ENCODE measurements around the gene ARHGEF39. TPM values are rescaled to one million over a fixed set of nuclear protein-coding genes. Genes with fewer than 3 reads are reported as not detected.

Gene ARHGEF39, protein sequence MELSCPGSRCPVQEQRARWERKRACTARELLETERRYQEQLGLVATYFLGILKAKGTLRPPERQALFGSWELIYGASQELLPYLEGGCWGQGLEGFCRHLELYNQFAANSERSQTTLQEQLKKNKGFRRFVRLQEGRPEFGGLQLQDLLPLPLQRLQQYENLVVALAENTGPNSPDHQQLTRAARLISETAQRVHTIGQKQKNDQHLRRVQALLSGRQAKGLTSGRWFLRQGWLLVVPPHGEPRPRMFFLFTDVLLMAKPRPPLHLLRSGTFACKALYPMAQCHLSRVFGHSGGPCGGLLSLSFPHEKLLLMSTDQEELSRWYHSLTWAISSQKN
- total RNA-seq, result 0.59 and 0.89 TPM in 2 replicates

DNA sequence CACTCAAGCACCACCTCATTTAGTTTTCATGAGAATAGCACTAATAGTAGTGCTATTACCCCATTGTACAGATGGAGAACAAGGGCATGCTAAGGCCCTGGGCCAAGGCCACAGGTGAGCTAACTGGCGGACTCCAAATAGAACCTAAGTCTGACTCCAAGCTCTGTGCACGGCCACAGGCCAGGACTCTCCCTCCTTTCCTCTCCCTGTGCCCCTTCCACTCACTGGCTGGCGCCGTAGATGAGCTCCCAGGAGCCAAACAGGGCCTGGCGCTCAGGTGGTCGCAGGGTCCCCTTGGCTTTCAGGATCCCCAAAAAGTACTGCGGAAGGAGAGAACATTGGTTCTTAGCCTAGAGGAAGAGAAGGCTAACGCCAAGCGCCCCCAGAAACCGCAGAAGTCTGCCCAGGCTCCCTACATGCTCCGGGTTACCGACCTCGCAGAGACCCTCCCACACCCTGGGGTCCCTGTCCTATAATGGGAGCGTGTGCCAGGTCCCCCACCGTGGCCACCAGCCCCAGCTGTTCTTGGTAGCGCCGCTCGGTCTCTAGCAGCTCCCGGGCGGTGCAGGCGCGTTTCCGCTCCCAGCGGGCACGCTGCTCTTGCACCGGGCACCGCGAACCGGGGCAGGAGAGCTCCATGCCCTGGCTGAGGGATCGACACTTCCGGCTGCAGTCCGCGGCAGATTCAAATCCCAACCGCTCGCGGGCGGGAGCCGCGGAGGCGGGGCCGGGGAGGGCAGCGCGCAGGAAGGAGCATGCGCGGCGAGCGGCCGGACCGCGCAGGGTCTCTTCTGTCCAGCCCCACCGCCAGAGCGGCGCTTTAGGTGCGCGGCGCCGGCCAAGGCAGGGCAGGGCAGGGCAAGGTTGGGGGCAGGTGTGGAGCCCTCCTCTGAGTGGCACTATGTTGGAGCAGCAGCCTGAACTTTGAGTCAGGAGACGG lies at the start of gene ARHGEF39:
TSS of gene ARHGEF39 (minus strand) at position 665 of the 940 bp plus-strand sequence. CDS start at position 639, 26 bp downstream.
- ATAC-seq (ENCODE audit: low read depth) (peak; percentile 71), DNase-seq (peak; percentile 60)
- H3K27ac Mint-ChIP-seq, result peak within 1 kb of the TSS; percentile 25
- CTCF ChIA-PET, result interaction anchor here (1.2 to 12.0 kb wide), 3 partner anchors 25 to 50 kb away, joined by 3 to 127 read pairs (median 32); partner anchors contain the start of gene CD72
- no peaks in the 10 kb centered on the region for H3K9me3 Mint-ChIP-seq
- peaks cover 19% of the 10 kb centered on the region for H3K36me3 Mint-ChIP-seq (ENCODE audit: low read depth)
- TF ChIP-seq, protein P1, sequence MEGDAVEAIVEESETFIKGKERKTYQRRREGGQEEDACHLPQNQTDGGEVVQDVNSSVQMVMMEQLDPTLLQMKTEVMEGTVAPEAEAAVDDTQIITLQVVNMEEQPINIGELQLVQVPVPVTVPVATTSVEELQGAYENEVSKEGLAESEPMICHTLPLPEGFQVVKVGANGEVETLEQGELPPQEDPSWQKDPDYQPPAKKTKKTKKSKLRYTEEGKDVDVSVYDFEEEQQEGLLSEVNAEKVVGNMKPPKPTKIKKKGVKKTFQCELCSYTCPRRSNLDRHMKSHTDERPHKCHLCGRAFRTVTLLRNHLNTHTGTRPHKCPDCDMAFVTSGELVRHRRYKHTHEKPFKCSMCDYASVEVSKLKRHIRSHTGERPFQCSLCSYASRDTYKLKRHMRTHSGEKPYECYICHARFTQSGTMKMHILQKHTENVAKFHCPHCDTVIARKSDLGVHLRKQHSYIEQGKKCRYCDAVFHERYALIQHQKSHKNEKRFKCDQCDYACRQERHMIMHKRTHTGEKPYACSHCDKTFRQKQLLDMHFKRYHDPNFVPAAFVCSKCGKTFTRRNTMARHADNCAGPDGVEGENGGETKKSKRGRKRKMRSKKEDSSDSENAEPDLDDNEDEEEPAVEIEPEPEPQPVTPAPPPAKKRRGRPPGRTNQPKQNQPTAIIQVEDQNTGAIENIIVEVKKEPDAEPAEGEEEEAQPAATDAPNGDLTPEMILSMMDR (IDR thresholded peaks at IDR 0.05), result no peak
- peaks cover 54% of the 10 kb centered on the region for H3K4me1 Mint-ChIP-seq
- POLR2A ChIA-PET, result interaction anchor here (1.0 to 4.2 kb wide), 12 partner anchors 8 to 67 kb away, joined by 3 to 16 read pairs (median 6); partner anchors contain the start of genes CD72, CREB3, TESK1 and TLN1
- H3K4me3 Mint-ChIP-seq, result peak within 1 kb of the TSS; percentile 83
- no peaks in the 10 kb centered on the region for H3K27me3 Mint-ChIP-seq
- intact Hi-C loops (cut with micrococcal nuclease), result loop anchor here (1.0 kb wide), 2 partner anchors 8 to 26 kb away; no protein-coding TSS in a partner anchor

DNA sequence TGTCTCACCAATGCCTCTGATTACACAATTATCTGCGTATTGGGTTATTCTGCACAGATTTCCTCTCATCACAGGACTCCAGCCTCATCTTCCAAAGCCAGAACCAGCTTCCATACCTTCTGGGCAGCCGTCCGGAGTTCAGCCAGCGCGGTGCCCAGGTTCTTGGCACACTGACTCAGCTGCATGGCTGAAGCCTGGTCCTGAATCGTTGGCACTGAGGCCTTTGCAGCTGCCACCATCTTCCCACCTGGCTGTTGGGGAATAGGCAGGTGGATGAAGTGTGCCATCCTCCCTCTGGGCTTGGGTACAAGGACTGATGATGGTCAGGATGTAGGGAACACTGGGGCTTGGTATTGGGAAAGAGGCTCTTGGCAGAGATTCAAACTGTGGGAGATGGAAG lies 49.1 kb upstream of the ARHGEF39 start:
- intact Hi-C loops (cut with micrococcal nuclease), result no loop called here
- TF ChIP-seq, protein P1 (IDR thresholded peaks at IDR 0.05), result no peak
- Mint-ChIP-seq H3K27me3 (no peaks in the 10 kb centered on the region), H3K36me3 (ENCODE audit: low read depth) (peaks cover 89% of the 10 kb centered on the region), H3K27ac (no peak overlapping the region), H3K4me3 (no peak overlapping the region), H3K4me1 (peaks cover 15% of the 10 kb centered on the region), H3K9me3 (no peaks in the 10 kb centered on the region)
- ChIA-PET POLR2A (no interaction called here), CTCF (interaction anchor here (2.5 kb wide), 1 partner anchor 18 kb away, joined by 8 read pairs; no protein-coding TSS in a partner anchor)
- no peak for DNase-seq
- ATAC-seq (ENCODE audit: low read depth), result no peak

DNA sequence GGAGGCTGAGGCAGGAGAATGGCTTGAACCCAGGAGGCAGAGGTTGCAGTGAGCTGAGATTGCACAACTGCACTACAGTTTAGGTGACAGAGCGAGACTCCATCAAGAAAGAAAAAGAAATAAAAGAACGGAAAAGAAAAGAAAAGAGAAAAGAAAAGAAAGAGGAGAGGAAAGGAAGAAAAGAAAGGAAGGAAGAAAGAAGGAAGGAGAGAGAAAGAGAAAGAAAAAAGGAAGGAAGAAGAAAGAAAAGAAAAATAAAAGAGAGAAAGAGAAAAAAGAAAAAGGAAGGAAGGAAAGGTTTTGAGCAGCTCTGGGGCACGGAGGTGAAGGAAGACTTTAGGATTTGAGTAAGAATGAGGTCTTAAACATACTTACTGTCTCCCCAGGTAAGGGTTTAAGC lies 48.6 kb upstream of the ARHGEF39 start:
- Mint-ChIP-seq H3K36me3 (ENCODE audit: low read depth) (peaks cover 83% of the 10 kb centered on the region), H3K9me3 (no peaks in the 10 kb centered on the region), H3K4me1 (peaks cover 9% of the 10 kb centered on the region), H3K4me3 (no peak overlapping the region), H3K27me3 (no peaks in the 10 kb centered on the region), H3K27ac (no peak overlapping the region)
- intact Hi-C loops (cut with micrococcal nuclease), result no loop called here
- POLR2A ChIA-PET, result no interaction called here
- DNase-seq, result no peak
- ATAC-seq (ENCODE audit: low read depth), result no peak
- CTCF ChIA-PET, result interaction anchor here (2.5 kb wide), 1 partner anchor 17 kb away, joined by 8 read pairs; no protein-coding TSS in a partner anchor
- TF ChIP-seq, protein P1 (IDR thresholded peaks at IDR 0.05), result no peak

DNA sequence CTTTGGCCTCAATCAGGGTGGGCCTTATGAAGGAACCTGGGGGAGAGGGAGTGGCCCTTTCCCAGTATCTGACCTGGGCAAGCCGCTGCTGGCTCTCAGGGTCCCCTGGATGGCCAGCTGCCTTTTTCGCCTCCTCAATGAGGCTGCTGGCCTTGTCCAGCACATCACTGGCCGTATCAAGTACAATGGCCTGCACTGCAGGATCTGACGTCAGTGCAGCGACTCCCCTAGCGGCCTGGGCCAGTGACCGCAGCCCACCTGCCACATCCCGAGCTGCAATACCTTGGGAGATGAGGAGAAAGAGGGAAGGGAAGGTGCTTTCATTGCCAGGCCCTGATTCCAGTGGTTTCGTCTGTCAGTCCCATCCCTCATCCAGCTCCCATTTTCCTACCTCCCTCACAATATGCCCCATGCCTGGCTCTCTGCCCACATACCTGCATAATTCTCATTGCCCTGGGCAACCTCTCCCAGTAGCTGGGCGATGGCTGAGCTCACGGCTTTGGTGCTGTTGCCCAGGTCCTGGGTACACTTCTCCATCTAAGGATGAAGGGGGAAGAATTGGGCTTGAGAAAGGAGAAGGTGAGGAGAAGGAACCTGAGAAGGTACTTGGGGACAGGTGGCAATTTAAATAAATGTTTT lies 47.9 kb upstream of the ARHGEF39 start:
- no peak overlapping the region for H3K27ac Mint-ChIP-seq
- POLR2A ChIA-PET, result interaction anchor here (0.6 to 1.3 kb wide), 3 partner anchors 31 to 393 kb away, joined by 3 to 4 read pairs (median 3); no protein-coding TSS in a partner anchor
- DNase-seq, result no peak
- CTCF ChIA-PET, result interaction anchor here (0.7 kb wide), 1 partner anchor 16 kb away, joined by 5 read pairs; no protein-coding TSS in a partner anchor
- H3K27me3 Mint-ChIP-seq, result no peaks in the 10 kb centered on the region
- no peak overlapping the region for H3K4me3 Mint-ChIP-seq
- ATAC-seq (ENCODE audit: low read depth), result no peak
- peaks cover 76% of the 10 kb centered on the region for H3K36me3 Mint-ChIP-seq (ENCODE audit: low read depth)
- H3K4me1 Mint-ChIP-seq, result peaks cover 2% of the 10 kb centered on the region
- H3K9me3 Mint-ChIP-seq, result no peaks in the 10 kb centered on the region
- TF ChIP-seq, protein P1 (IDR thresholded peaks at IDR 0.05), result no peak
- intact Hi-C loops (cut with micrococcal nuclease), result no loop called here
